ENCODE measurements around the gene PRSS48. TPM values are rescaled to one million over a fixed set of nuclear protein-coding genes. Genes with fewer than 3 reads are reported as not detected.
"Not testable (repeated sequence)": the region's sequence is repeated elsewhere in the genome, so short reads cannot be mapped to it uniquely, and the experiment has no call there.

Gene PRSS48
- total RNA-seq, 1 experiment from 2014 or later = not detected

- DNase-seq (ENCODE audit: extremely low read depth, low read depth) = no peak
These were observed 17.2 kb upstream of the PRSS48 start for GRCh38 chr4:151259752-151260151.

DNA sequence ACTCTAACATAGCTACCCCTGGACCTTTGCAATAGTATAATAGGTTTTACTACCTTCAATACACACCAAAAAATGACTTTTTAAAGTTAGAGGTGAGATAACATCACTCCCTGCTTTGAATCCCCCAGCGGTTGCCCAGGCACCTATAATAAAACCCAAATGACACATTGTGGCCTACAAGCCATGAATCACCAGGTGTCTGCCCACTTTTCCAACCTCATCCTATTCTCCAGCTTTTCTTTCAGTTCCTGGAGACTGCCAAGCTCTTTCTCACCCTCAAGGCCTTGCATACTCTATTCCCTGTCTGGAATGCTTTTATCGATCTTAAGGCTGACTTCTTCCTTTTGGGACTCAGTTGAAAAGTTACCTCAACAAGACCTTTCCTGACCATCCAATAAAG is 16.4 kb upstream of the PRSS48 start:
- no peak for DNase-seq (ENCODE audit: extremely low read depth, low read depth)

- DNase-seq (ENCODE audit: extremely low read depth, low read depth) = no peak
These were observed 13.5 kb upstream of the PRSS48 start for GRCh38 chr4:151263455-151263854.

GRCh38 chr4:151266497-151266896 is 10.5 kb upstream of the PRSS48 start:
- DNase-seq (ENCODE audit: extremely low read depth, low read depth) = no peak

GRCh38 chr4:151267104-151267503 is 9.9 kb upstream of the PRSS48 start:
- no peak for DNase-seq (ENCODE audit: extremely low read depth, low read depth)

DNA sequence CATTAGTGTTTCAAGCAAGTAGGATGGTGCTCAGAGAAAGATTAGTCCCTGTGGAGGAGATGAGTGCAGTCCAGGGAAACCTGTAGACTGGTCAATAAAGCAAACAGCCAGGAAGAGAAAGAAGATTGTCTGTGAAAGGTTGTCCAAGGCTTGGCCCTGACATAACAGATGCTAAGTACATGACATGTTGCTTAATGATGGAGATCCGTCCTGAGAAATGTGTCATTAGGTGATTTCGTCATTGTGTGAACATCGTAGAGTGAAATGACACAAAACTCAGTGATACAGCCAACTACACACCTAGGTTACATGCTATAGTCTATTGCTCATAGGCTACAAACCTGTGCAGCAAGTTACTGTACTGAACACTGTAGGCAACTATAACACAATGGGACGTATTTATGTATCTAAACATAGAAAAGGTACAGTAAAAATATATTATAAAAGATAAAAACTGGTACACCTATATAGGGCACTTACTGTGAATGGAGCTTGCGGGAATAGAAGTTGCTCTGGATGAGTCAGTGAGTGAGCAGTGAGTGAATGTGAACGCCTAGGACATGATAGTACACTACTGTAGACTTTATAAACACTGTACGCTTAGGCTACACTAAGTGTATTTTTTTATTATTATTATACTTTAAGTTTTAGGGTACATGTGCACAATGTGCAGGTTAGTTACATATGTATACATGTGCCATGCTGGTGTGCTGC is 9.0 kb upstream of the PRSS48 start:
- no peak for DNase-seq (ENCODE audit: extremely low read depth, low read depth)

DNA sequence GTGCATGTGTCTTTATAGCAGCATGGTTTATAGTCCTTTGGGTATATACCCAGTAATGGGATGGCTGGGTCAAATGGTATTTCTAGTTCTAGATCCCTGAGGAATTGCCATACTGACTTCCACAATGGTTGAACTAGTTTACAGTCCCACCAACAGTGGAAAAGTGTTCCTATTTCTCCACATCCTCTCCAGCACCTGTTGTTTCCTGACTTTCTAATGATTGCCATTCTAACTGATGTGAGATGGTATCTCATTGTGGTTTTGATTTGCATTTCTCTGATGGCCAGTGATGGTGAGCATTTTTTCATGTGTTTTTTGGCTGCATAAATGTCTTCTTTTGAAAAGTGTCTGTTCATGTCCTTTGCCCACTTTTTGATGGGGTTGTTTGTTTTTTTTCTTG is 8.1 kb upstream of the PRSS48 start:
- DNase-seq (ENCODE audit: extremely low read depth, low read depth) = not testable (repeated sequence)

GRCh38 chr4:151284534-151285245 is 7.7 kb downstream of the PRSS48 start:
- DNase-seq (ENCODE audit: extremely low read depth, low read depth) = no peak

- DNase-seq (ENCODE audit: extremely low read depth, low read depth) = no peak
These were observed 10.4 kb downstream of the PRSS48 start for GRCh38 chr4:151287409-151287808.

DNA sequence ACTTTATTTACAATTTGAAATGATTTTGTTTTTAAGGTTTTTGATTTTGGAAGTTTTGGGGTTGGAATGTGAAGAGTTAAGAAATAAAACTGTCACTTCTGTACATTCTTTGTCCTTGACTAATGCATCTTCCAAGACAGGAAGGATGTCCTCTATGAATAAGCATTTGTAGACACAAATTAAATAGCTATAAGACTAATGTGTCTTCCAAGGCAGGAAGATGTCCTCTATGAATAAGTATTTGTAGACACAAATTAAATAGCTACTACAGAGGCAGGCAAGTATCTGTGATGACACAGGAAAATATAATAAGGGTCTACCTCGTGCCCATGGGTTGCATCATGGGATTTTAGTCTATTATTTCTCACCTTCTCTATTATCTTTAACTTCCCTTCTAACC is 14.5 kb downstream of the PRSS48 start:
- no peak for DNase-seq (ENCODE audit: extremely low read depth, low read depth)

DNA sequence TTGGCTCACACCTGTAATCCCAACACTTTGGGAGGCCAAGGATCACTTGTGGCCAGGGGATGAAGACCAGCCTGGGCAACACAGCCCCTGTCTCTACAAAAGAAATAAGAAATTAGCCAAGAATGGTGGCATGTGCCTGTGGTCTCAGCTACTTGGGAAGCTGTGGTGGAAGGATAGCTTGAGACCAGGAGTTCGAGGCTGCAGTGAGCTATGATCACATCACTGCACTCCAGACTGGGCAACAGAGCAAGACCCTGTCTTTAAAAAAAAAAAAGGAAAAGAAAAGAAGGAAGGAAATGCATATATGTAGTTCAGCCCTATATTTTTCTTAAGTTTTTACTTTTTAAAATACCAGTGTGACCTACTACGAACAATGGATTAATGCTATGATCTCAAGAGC is 15.1 kb downstream of the PRSS48 start:
- no peak for DNase-seq (ENCODE audit: extremely low read depth, low read depth)

GRCh38 chr4:151294833-151295496 is 18.0 kb downstream of the PRSS48 start:
- DNase-seq (ENCODE audit: extremely low read depth, low read depth) = no peak

DNA sequence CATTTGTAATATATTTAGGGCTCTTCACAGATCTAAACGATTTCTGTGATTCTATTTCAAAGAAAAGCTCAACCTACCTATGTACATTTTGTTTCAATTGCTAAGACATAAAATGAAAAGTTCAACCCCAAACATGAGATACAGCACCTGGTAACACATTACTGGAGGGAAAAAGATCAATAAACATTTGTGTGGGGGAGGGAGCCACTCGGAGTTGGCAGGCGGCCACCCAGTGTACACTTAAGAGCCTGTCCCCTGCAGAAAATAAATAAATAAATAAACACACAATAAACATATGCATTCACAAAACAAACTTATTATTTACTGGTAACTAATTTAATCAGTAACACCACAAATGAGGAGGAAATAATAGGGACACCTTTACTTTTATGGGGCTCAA is 19.3 kb downstream of the PRSS48 start:
- DNase-seq (ENCODE audit: extremely low read depth, low read depth) = no peak

- no peak for DNase-seq (ENCODE audit: extremely low read depth, low read depth)
These were observed 20.2 kb downstream of the PRSS48 start for GRCh38 chr4:151297170-151297569.

GRCh38 chr4:151302432-151302831 is 25.5 kb downstream of the PRSS48 start:
- DNase-seq (ENCODE audit: extremely low read depth, low read depth) = no peak

GRCh38 chr4:151304226-151304625 is 27.3 kb downstream of the PRSS48 start:
- DNase-seq (ENCODE audit: extremely low read depth, low read depth) = no peak

DNA sequence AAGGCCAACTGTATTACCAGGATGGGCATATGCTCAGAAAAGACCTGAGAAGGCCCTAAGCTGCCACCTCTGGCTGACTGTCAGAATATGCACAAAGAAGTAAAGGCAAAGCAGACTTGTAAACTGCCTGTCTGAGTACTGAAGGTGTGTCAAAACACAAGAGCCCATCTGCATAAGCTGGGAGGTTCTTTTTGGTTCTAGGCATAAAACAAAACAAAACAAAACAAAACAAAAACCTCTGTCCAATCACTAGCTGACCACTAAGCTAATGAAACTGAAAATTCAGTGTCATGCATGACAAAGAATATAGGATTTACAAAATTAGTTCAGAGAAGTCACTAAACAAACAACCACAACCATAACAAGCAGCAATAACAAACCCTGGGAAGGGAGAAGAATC is 27.8 kb downstream of the PRSS48 start:
- no peak for DNase-seq (ENCODE audit: extremely low read depth, low read depth)

GRCh38 chr4:151310124-151310728 is 33.3 kb downstream of the PRSS48 start:
- no peak for DNase-seq (ENCODE audit: extremely low read depth, low read depth)

DNA sequence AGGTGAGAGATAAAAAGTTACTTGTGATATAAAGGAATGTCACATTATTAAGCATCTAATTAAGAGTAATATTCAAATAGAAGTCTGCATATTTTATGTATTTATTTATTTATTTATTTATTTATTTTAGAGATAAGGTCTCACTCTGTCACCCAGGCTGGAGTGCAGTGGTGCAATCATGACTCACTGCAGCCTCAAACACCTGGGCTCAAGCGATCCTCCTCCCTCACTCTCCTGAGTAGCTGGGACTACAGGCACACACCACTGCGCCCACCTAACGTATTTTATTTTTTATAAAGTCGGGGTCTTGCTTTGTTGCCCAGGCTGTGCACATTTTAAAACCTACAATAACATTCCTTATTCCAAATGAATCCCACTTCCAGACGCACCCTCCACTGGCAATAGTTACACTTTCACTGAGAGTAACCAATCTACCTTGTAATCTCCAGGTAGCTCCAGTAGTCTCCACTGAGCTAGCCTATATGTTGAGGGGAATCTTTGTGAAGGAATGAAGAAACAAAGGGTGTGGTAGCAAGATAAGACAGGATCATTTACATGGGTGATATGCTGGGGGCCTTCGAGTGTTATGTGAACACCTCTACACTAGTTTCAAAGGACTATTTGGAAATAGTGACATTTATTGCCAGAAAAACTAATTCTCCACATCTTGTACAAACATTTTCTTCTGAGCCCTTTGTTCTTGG is 36.5 kb downstream of the PRSS48 start:
- no peak for DNase-seq (ENCODE audit: extremely low read depth, low read depth)

GRCh38 chr4:151314010-151314355 is 37.0 kb downstream of the PRSS48 start:
- DNase-seq (ENCODE audit: extremely low read depth, low read depth) = no peak

DNA sequence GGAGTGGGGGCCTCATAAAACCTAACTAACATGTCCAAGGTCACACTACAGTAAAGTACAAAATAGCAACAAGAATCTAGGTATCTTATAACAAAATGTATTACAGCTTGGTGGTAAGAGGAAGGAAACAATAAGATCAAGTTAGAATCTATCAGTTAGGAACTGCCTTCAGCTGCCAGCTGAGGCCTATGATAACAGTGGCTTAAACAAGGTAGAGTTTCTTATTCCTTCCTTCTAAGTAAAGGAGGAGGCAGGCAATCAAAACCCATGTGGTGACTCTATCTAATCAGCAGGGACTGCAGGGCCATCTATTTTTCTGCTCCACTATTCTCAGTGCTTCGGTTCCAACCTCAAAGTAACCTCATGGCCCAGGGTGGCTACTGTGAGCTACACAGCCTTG is 37.5 kb downstream of the PRSS48 start:
- DNase-seq (ENCODE audit: extremely low read depth, low read depth) = no peak
